Mammary epithelial cell (primary cell): Measurements from ENCODE around the gene RECK.

ENCODE experiments used
- CTCF ChIP-seq, 2 donors: IDR thresholded peaks in 1 of 2; conservative IDR thresholded peaks in 1 of 2; 2 replicates each; pipeline ENCODE4 v1.5.1; 2011 to 2012; ENCODE audit warnings: inconsistent platforms in 2 of 2, low read length in 2 of 2, mild to moderate bottlenecking in 2 of 2, control low read depth in 1 of 2, low read depth in 1 of 2; ENCODE audit not compliant: insufficient read depth in 1 of 2; ENCODE audit errors: extremely low read depth in 1 of 2
- EZH2 ChIP-seq: IDR thresholded peaks from 2 replicates; pipeline ENCODE4 v1.6.1; 2012; ENCODE audit warnings: low read length, inconsistent platforms, borderline replicate concordance

DNA sequence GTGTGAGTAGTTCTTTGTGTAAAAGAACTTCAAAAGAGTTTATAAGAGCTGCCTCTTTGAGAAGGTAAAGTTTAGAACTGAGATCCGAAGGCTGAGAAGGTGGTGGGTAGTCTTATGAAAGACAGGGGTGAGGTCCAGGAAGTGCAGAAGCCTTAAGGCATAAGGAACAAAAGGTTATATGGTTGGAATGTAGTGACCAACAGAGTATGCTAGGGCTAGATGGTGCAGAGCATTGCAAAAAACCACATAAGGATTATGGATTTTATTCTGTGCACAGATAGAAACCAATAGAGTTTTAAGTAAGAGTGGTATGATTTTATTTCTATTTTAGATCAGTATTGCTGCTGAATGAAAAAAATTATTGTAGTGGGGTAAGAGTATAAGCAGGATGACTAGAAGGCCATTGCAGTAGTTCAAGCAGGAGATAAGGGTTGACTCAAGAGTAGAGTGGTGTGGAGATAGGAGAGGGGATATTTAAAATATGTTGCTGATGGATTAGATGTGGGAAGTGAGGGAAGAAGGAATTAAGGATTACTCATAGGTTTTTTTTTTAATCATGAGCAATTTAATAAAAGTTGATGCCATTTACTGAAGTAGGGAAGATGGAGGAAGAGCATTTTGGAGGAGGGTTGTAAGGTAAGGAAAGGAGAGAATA lies 3.7 kb downstream of the RECK start:
- no peak for TF ChIP-seq CTCF (conservative IDR thresholded peaks at IDR 0.05 in 1 of 2, IDR thresholded peaks at IDR 0.05 in 1 of 2; ENCODE audit: extremely low read depth in 1 of 2, insufficient read depth in 1 of 2, low read depth in 1 of 2, low read length in 2 of 2)
- TF ChIP-seq EZH2: no peak
